Nasal cavity respiratory epithelium epithelial cell of viscerocranial mucosa (primary cell): Measurements from ENCODE around the gene CFAP97. TPM values are rescaled to one million over a fixed set of nuclear protein-coding genes. Genes with fewer than 3 reads are reported as not detected.

Experiments used
- total RNA-seq: library from RNA; depleted of rRNA; stranded (reverse); fragments of >200 nt; gene quantifications from 2 replicates; pipeline ENCODE4 v1.2.3, GENCODE V29; 2014

CFAP97 gene
- 40.0 and 46.5 TPM in 2 replicates for total RNA-seq

GRCh38 chr4:185203486-185204237 is at the start of gene CFAP97:
Gene CFAP97 (minus strand): TSS chr4:185204000. CDS start chr4:185191196, 12,804 bp downstream.

GRCh38 chr4:185209031-185209851 is 5.4 kb upstream of the CFAP97 start, which contains the start of gene SNX25:
Gene SNX25 (plus strand): TSS chr4:185209598. CDS start chr4:185209827, 229 bp downstream.

DNA sequence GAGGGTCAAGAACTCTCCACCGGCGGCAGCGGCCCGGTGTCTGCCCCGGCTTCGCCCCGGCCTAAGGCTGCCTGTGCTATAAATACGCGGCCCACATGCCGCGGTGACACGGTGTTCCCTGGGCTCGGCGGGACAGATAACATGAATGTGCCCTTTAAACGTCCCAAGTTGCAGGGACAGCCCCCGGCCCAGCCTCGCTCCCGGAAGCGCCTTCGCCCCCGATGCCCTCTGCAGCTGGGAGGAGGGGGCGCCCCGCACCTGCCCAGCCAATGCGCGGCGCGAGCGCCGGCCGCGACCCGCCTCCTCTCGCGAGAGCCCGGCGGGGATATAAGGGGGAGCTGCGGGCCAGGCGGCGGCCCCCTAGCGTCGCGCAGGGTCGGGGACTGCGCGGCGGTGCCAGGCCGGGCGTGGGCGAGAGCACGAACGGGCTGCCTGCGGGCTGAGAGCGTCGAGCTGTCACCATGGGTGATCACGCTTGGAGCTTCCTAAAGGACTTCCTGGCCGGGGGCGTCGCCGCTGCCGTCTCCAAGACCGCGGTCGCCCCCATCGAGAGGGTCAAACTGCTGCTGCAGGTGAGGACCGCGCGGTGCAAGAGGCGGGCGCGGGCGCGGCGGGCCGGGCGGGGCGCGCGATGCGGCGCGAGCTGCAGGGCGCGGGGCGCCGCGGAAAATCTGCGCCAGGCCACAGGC is 60.7 kb downstream of the CFAP97 start, which contains the start of gene SLC25A4:
Gene SLC25A4, plus strand, starts transcription at position 355 of the 689 bp plus-strand sequence. Its CDS starts 107 bp downstream, at position 462.

Other genes starting within 250 kb of the CFAP97 start
- gene HELT, start 185.5 kb downstream of the CFAP97 start, total RNA-seq, result not detected in 2 replicates
- 11.3 and 16.8 TPM in 2 replicates for gene SLC25A4, start 60.7 kb downstream of the CFAP97 start, total RNA-seq
- 16.7 and 17.3 TPM in 2 replicates for gene SNX25, start 5.6 kb upstream of the CFAP97 start, total RNA-seq
- 0.34 and 0.43 TPM in 2 replicates for gene LRP2BP, start 191.9 kb upstream of the CFAP97 start, total RNA-seq
- 3.8 and 5.5 TPM in 2 replicates for gene ANKRD37, start 192.8 kb upstream of the CFAP97 start, total RNA-seq
- 25.6 and 28.4 TPM in 2 replicates for gene UFSP2, start 222.0 kb upstream of the CFAP97 start, total RNA-seq